ENCODE data around the gene TSHR.

The TSHR gene

DNA sequence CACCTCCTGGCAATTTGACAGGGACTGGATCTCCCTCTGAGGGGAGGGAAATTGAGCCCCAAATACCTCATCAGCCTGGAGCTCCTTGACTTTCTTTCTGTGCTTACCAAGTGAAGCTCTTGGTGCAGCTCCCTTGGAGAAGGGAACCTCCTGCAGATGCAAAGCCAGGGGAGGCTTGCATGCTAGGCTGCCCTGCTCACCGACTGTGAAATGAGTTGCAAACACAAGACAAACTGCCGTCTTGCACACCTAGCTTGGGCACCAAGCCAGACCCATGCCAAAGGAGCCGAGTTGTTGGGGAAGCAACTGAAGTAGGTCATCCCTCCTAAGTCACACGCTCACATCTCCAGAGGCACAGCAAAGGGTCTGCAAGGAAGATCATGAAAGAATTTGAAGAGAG is 170.1 kb downstream of the TSHR start:
- no peaks in the 10 kb centered on the region for H3K4me1 ChIP-seq (ENCODE audit: control insufficient read depth, insufficient read depth, low read length)
- whole genome bisulfite sequencing (ENCODE audit: insufficient coverage, insufficient read length) = no CpG with 5 or more reads among the region's 4 CpGs
- no peak for DNase-seq (ENCODE audit: low read depth, low spot score)

GRCh38 chr14:81127785-81128184 is 172.4 kb downstream of the TSHR start:
- H3K4me3 ChIP-seq (ENCODE audit: low read length) = no peak overlapping the region
- H3K36me3 ChIP-seq (ENCODE audit: control insufficient read depth, insufficient read depth, low read length) = no peaks in the 10 kb centered on the region
- no peaks in the 10 kb centered on the region for H3K27me3 ChIP-seq (ENCODE audit: control insufficient read depth, insufficient read depth, low read length)
- H3K4me1 ChIP-seq (ENCODE audit: control insufficient read depth, insufficient read depth, low read length) = no peaks in the 10 kb centered on the region
- no peaks in the 10 kb centered on the region for H3K9me3 ChIP-seq (ENCODE audit: control insufficient read depth, insufficient read depth, low read length)
- H3K27ac ChIP-seq (ENCODE audit: low read length) = no peak overlapping the region
- WGBS (ENCODE audit: insufficient coverage, insufficient read length) = no CpG with 5 or more reads among the region's 5 CpGs
- DNase-seq (ENCODE audit: low read depth, low spot score) = no peak

More for the DNA sequence above, 170.1 kb downstream of the TSHR start:
- H3K9me3 ChIP-seq (ENCODE audit: control insufficient read depth, insufficient read depth, low read length) = no peaks in the 10 kb centered on the region
- H3K27me3 ChIP-seq (ENCODE audit: control insufficient read depth, insufficient read depth, low read length) = no peaks in the 10 kb centered on the region
- H3K4me3 ChIP-seq (ENCODE audit: low read length) = no peak overlapping the region
- no peaks in the 10 kb centered on the region for H3K36me3 ChIP-seq (ENCODE audit: control insufficient read depth, insufficient read depth, low read length)
- H3K27ac ChIP-seq (ENCODE audit: low read length) = no peak overlapping the region

DNA sequence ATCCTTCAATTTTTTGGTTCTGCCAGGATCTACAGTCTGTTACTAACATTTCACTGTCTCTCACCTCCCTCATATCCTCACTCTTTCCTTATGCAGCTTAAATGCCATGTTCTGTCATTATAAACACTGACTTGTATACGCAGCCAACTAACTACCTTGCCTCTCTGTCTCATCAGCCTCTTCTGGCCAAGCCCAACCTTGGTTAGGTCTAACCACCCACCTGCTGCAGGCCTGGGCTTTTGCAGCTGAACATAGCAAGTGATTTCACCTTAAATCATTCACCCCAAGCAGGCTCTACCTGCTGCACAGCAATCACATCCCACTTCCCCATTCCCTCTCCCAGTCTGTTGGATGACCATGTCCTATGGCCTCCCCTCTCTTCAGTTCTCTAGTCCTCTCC is 173.8 kb downstream of the TSHR start:
- H3K4me1 ChIP-seq (ENCODE audit: control insufficient read depth, insufficient read depth, low read length) = no peaks in the 10 kb centered on the region
- H3K36me3 ChIP-seq (ENCODE audit: control insufficient read depth, insufficient read depth, low read length) = no peaks in the 10 kb centered on the region
- no CpG with 5 or more reads among the region's 1 CpG for WGBS (ENCODE audit: insufficient coverage, insufficient read length)
- DNase-seq (ENCODE audit: low read depth, low spot score) = no peak
- H3K4me3 ChIP-seq (ENCODE audit: low read length) = no peak overlapping the region
- no peak overlapping the region for H3K27ac ChIP-seq (ENCODE audit: low read length)
- no peaks in the 10 kb centered on the region for H3K27me3 ChIP-seq (ENCODE audit: control insufficient read depth, insufficient read depth, low read length)
- no peaks in the 10 kb centered on the region for H3K9me3 ChIP-seq (ENCODE audit: control insufficient read depth, insufficient read depth, low read length)

DNA sequence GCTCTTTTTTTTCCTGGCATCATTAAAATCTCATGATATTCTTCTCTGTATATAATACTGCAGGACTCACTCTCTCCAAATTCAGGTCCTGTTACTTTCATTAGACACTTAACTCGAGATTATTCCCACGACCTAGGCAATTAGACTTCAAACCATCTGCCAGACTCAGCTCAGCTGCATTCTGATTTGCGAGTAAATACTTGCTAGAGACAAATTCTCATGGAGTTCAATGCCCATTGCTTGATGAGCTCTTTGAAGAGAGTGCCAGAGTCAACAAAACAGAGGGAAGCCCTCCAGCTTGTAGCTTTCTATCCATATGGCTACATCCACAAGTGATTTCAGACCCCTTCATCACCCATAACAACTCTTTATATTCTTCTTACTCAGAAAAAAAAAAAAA is 177.0 kb downstream of the TSHR start:
- H3K9me3 ChIP-seq (ENCODE audit: control insufficient read depth, insufficient read depth, low read length) = no peaks in the 10 kb centered on the region
- H3K27ac ChIP-seq (ENCODE audit: low read length) = no peak overlapping the region
- H3K36me3 ChIP-seq (ENCODE audit: control insufficient read depth, insufficient read depth, low read length) = no peaks in the 10 kb centered on the region
- WGBS (ENCODE audit: insufficient coverage, insufficient read length) = no CpG with 5 or more reads among the region's 3 CpGs
- no peaks in the 10 kb centered on the region for H3K4me1 ChIP-seq (ENCODE audit: control insufficient read depth, insufficient read depth, low read length)
- H3K4me3 ChIP-seq (ENCODE audit: low read length) = no peak overlapping the region
- no peak for DNase-seq (ENCODE audit: low read depth, low spot score)
- no peaks in the 10 kb centered on the region for H3K27me3 ChIP-seq (ENCODE audit: control insufficient read depth, insufficient read depth, low read length)

- H3K4me3 ChIP-seq (ENCODE audit: low read length) = no peak overlapping the region
- no peaks in the 10 kb centered on the region for H3K9me3 ChIP-seq (ENCODE audit: control insufficient read depth, insufficient read depth, low read length)
- no peak for DNase-seq (ENCODE audit: low read depth, low spot score)
- H3K36me3 ChIP-seq (ENCODE audit: control insufficient read depth, insufficient read depth, low read length) = no peaks in the 10 kb centered on the region
- no CpG with 5 or more reads among the region's 2 CpGs for WGBS (ENCODE audit: insufficient coverage, insufficient read length)
- no peak overlapping the region for H3K27ac ChIP-seq (ENCODE audit: low read length)
- H3K27me3 ChIP-seq (ENCODE audit: control insufficient read depth, insufficient read depth, low read length) = no peaks in the 10 kb centered on the region
- H3K4me1 ChIP-seq (ENCODE audit: control insufficient read depth, insufficient read depth, low read length) = no peaks in the 10 kb centered on the region
These were observed 178.0 kb downstream of the TSHR start for GRCh38 chr14:81133400-81133799.

DNA sequence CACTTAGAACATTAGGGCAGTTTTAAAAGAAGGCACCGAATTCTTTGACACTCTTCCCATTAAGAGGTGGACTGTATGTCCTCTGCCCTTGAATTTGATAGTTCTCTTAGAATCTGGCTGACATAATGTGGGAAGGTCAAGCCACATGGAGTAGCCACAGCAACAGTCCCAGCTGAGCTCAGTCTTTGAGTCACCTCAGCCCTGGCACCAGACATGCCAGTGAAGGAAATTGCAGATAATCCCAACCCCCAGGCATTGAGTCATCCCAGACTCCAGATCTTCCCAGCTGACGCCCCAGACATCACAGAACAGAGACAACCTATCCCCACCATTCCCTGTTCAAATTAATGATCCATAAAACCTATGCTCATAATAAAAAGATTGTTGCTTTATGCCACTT is 181.9 kb downstream of the TSHR start:
- H3K4me1 ChIP-seq (ENCODE audit: control insufficient read depth, insufficient read depth, low read length) = no peaks in the 10 kb centered on the region
- no peaks in the 10 kb centered on the region for H3K9me3 ChIP-seq (ENCODE audit: control insufficient read depth, insufficient read depth, low read length)
- H3K27ac ChIP-seq (ENCODE audit: low read length) = no peak overlapping the region
- WGBS (ENCODE audit: insufficient coverage, insufficient read length) = no CpG with 5 or more reads among the region's 2 CpGs
- no peaks in the 10 kb centered on the region for H3K36me3 ChIP-seq (ENCODE audit: control insufficient read depth, insufficient read depth, low read length)
- no peak for DNase-seq (ENCODE audit: low read depth, low spot score)
- H3K27me3 ChIP-seq (ENCODE audit: control insufficient read depth, insufficient read depth, low read length) = no peaks in the 10 kb centered on the region
- no peak overlapping the region for H3K4me3 ChIP-seq (ENCODE audit: low read length)

DNA sequence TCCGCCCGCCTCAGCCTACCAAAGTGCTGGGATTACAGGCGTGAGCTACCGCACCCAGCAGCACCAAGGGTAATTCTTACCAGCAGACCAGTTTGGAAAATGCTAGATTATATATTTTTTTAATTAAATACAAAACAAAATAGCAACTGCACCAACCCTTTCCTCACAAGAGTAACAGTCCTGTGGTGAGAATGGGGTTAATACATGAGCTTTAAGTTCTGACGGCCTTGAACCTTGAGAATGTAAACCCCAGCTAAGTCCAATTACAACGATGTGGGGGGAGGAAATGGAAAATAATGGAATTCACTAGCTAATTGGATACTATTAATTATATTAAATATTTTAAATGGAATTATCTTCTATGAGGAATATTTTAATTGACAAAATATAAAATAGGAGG is 183.0 kb downstream of the TSHR start:
- H3K27ac ChIP-seq (ENCODE audit: low read length) = no peak overlapping the region
- no peaks in the 10 kb centered on the region for H3K27me3 ChIP-seq (ENCODE audit: control insufficient read depth, insufficient read depth, low read length)
- no peaks in the 10 kb centered on the region for H3K4me1 ChIP-seq (ENCODE audit: control insufficient read depth, insufficient read depth, low read length)
- H3K4me3 ChIP-seq (ENCODE audit: low read length) = no peak overlapping the region
- no peaks in the 10 kb centered on the region for H3K36me3 ChIP-seq (ENCODE audit: control insufficient read depth, insufficient read depth, low read length)
- DNase-seq (ENCODE audit: low read depth, low spot score) = no peak
- WGBS (ENCODE audit: insufficient coverage, insufficient read length) = no CpG with 5 or more reads among the region's 6 CpGs
- no peaks in the 10 kb centered on the region for H3K9me3 ChIP-seq (ENCODE audit: control insufficient read depth, insufficient read depth, low read length)

DNA sequence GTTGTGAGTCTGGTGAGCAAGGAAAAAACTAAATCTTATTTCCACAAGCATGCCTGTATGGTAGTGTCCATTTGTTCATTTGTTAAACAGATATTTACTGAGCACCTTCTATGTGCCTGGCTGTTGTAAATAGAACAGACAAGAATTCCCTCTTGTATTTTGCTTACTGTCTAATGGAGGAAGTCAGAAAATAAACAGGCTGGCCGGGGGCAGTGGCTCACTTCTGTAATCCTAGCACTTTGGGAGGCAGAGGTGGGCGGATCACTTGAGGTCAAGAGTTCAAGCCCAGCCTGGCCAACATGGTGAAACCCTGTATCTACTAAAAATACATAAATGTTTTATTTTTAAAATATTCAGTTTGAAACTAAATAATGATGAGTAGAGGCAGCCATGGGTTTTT is 186.0 kb downstream of the TSHR start:
- WGBS (ENCODE audit: insufficient coverage, insufficient read length) = no CpG with 5 or more reads among the region's 2 CpGs
- Histone ChIP-seq H3K4me1 (ENCODE audit: control insufficient read depth, insufficient read depth, low read length) (no peaks in the 10 kb centered on the region), H3K9me3 (ENCODE audit: control insufficient read depth, insufficient read depth, low read length) (no peaks in the 10 kb centered on the region), H3K4me3 (ENCODE audit: low read length) (no peak overlapping the region), H3K27me3 (ENCODE audit: control insufficient read depth, insufficient read depth, low read length) (no peaks in the 10 kb centered on the region), H3K36me3 (ENCODE audit: control insufficient read depth, insufficient read depth, low read length) (no peaks in the 10 kb centered on the region), H3K27ac (ENCODE audit: low read length) (no peak overlapping the region)
- no peak for DNase-seq (ENCODE audit: low read depth, low spot score)

DNA sequence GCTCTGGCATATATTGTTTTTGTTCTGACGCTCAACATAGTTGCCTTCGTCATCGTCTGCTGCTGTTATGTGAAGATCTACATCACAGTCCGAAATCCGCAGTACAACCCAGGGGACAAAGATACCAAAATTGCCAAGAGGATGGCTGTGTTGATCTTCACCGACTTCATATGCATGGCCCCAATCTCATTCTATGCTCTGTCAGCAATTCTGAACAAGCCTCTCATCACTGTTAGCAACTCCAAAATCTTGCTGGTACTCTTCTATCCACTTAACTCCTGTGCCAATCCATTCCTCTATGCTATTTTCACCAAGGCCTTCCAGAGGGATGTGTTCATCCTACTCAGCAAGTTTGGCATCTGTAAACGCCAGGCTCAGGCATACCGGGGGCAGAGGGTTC is 188.4 kb downstream of the TSHR start:
- Histone ChIP-seq H3K4me1 (ENCODE audit: control insufficient read depth, insufficient read depth, low read length) (no peaks in the 10 kb centered on the region), H3K9me3 (ENCODE audit: control insufficient read depth, insufficient read depth, low read length) (no peaks in the 10 kb centered on the region), H3K36me3 (ENCODE audit: control insufficient read depth, insufficient read depth, low read length) (no peaks in the 10 kb centered on the region), H3K4me3 (ENCODE audit: low read length) (no peak overlapping the region), H3K27me3 (ENCODE audit: control insufficient read depth, insufficient read depth, low read length) (no peaks in the 10 kb centered on the region), H3K27ac (ENCODE audit: low read length) (no peak overlapping the region)
- no CpG with 5 or more reads among the region's 8 CpGs for WGBS (ENCODE audit: insufficient coverage, insufficient read length)
- DNase-seq (ENCODE audit: low read depth, low spot score) = no peak

DNA sequence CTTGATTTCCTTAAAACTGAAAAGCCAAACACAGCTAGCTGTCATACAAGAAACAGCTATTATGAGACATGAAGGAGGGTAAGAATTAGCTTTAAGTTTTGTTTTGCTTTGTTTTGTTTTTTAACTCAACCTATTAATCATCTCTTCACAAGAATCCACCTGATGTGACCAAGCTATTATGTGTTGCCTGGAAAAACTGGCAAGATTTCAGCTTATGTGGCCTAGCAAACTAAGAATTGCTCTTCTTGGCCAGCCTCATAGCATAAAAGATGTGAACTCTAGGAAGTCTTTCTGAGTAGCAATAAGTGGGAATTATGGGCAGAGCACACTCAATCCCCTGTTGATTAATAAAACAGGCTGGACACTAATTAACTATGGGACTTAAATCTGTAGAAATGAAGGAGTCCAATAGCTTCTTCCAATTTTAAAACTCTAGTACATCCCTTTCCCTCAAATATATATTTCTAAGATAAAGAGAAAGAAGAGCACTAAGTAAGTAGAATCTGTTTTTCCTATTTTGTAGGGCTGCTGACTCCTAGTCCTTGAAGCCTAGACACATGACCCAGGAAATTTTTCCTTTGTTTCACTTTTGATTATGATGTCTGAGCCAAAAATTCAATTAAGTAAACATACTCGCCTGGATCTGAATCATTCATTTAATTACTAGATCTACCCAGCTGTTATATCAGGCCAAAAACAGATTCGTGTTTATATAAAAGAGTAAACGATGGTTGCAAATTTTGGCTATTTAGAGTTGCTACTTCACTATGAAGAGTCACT is 189.6 kb downstream of the TSHR start:
- Histone ChIP-seq H3K36me3 (ENCODE audit: control insufficient read depth, insufficient read depth, low read length) (no peaks in the 10 kb centered on the region), H3K9me3 (ENCODE audit: control insufficient read depth, insufficient read depth, low read length) (no peaks in the 10 kb centered on the region), H3K27me3 (ENCODE audit: control insufficient read depth, insufficient read depth, low read length) (no peaks in the 10 kb centered on the region), H3K27ac (ENCODE audit: low read length) (no peak overlapping the region), H3K4me1 (ENCODE audit: control insufficient read depth, insufficient read depth, low read length) (no peaks in the 10 kb centered on the region), H3K4me3 (ENCODE audit: low read length) (no peak overlapping the region)
- no peak for DNase-seq (ENCODE audit: low read depth, low spot score)
- no CpG with 5 or more reads among the region's 3 CpGs for WGBS (ENCODE audit: insufficient coverage, insufficient read length)
